ENCODE measurements around the gene NEUROG3.
A peak's percentile ranks its signal among the peaks of the same experiment; 100 is the strongest.

NEUROG3 gene

DNA sequence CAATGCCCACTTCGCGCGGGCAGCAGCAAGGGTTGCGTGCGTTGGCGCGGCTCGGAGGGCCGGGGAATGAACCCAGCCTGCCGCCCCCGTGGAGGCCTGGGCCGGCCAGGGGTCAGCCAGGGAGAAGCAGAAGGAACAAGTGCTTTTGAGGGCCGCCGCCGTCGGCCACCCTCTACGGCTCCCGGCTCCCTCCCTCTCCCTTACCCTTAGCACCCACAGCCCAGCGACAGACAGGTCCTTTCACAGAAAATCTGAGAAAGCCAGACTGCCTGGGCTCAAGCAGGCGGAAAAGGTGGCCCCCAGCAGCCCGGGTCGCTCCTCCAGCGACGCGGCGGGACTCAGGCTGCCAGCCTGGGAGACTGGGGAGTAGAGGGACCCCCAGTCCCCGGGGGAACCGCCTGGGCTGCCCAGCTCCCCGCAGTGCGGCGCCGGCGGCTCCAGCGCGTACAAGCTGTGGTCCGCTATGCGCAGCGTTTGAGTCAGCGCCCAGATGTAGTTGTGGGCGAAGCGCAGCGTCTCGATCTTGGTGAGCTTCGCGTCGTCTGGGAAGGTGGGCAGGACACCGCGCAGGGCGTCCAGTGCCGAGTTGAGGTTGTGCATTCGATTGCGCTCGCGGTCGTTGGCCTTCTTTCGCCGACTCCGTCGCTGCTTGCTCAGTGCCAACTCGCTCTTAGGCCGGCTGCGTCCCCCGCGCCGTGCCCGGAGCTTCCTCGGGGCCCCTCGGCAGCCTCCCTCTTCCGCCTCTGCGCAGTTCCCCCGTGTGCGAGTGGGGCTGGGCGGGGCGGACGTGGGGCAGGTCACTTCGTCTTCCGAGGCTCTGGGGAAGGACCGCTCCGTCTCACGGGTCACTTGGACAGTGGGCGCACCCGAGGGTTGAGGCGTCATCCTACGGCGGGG lies 815 bp downstream of the NEUROG3 start:
- peak; percentile 20 for DNase-seq (ENCODE audit: low read depth)
- TF ChIP-seq, protein P1, sequence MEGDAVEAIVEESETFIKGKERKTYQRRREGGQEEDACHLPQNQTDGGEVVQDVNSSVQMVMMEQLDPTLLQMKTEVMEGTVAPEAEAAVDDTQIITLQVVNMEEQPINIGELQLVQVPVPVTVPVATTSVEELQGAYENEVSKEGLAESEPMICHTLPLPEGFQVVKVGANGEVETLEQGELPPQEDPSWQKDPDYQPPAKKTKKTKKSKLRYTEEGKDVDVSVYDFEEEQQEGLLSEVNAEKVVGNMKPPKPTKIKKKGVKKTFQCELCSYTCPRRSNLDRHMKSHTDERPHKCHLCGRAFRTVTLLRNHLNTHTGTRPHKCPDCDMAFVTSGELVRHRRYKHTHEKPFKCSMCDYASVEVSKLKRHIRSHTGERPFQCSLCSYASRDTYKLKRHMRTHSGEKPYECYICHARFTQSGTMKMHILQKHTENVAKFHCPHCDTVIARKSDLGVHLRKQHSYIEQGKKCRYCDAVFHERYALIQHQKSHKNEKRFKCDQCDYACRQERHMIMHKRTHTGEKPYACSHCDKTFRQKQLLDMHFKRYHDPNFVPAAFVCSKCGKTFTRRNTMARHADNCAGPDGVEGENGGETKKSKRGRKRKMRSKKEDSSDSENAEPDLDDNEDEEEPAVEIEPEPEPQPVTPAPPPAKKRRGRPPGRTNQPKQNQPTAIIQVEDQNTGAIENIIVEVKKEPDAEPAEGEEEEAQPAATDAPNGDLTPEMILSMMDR (conservative IDR thresholded peaks at IDR 0.05; ENCODE audit: control insufficient read depth, insufficient read depth, low read depth, low read length) = no peak
- H3K4me3 ChIP-seq (ENCODE audit: control insufficient read depth, low read depth, low read length) = no peak overlapping the region

DNA sequence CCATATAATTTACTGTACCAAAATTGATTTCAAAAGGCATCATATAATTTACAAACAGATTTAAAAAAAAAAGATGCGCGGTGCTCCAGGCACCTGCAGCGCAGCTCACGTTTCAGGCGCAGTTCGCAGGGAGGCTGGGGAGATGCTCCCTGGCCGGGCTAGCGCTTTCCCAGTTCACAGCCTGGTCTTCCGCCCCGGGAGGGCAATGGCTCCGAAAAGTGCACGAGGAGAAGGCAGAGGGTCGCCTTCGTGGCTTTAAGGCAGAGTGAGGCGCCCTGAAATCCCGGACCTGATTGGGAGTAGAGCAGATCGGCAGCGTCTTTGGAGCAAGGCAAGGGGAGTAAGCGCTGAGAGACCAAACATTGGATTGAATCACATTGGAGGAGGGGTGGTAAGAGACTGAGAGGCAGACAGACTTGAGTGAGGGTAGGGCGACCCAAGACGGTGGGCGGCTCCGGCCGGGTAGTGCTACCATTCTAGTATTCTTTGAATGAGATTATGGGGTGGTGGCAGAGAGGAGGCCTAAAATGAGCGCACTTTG lies 1.5 kb downstream of the NEUROG3 start:
- no peak for DNase-seq (ENCODE audit: low read depth)
- no peak overlapping the region for H3K4me3 ChIP-seq (ENCODE audit: control insufficient read depth, low read depth, low read length)
- TF ChIP-seq, protein P1 (conservative IDR thresholded peaks at IDR 0.05; ENCODE audit: control insufficient read depth, insufficient read depth, low read depth, low read length) = no peak

DNA sequence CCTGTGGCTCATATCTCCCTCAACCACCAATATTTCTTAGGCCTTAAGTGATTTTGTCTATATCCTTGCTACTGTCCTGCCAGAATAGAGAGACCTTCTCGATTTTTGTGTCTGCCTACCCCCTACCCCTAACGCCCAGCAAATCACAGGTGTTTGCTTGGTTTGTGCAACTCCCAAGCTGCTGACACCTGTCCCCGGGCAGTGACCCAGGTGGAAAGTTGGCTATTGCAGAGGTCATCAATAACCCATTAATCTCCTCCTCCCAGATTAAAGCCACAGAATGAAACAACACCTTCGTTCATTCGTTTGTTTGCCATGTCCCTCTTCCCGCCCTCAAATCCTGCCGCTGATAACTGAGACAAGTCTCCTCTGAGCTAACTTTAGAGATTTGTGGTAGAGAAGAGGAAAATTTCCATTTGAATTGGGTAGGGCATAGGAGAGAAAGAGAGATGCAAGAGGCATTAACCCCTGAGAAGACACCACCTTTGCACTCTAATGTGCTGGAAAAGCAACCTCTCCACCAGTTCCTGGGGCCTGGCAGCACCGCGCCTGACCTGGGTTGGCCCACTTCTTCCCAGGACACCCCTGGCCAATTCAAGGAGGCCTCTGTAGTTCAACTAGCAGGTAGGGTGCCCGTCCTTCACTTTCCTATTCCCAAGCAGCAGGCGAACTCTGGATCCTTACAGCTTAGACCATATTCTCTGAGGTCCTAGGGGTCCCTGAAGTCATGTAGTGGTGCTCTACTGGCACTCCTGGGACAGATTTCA lies 3.0 kb downstream of the NEUROG3 start:
- no peak for DNase-seq (ENCODE audit: low read depth)
- H3K4me3 ChIP-seq (ENCODE audit: control insufficient read depth, low read depth, low read length) = no peak overlapping the region
- TF ChIP-seq, protein P1 (conservative IDR thresholded peaks at IDR 0.05; ENCODE audit: control insufficient read depth, insufficient read depth, low read depth, low read length) = no peak

DNA sequence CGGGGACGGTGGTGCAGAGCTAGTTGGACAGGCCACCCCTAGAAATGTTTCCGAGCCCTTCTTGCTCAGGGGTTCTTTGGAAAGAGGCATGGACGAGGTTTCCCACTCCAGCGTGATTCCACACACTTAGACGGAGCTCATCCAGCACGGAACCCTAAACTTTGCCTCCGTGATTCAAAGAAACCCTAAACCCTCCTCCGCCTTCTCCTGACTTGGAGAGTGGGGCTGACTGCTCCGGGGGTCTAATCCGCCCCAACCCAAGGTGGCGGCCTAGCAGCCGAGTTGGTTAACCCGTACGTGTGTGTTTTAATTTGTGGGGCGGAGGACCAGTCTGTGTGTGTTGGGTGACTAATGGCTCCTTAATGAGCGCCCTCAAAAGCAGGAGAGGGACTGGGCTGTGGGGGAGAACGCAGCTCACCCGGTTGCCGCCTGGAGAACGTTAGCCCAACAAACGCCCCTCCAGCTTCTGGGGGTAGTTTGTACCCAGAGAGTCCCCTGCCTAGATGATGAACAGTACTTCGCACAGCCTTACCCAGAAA lies 3.8 kb downstream of the NEUROG3 start:
- H3K4me3 ChIP-seq (ENCODE audit: control insufficient read depth, low read depth, low read length) = no peak overlapping the region
- DNase-seq (ENCODE audit: low read depth) = no peak
- TF ChIP-seq, protein P1 (conservative IDR thresholded peaks at IDR 0.05; ENCODE audit: control insufficient read depth, insufficient read depth, low read depth, low read length) = no peak

DNA sequence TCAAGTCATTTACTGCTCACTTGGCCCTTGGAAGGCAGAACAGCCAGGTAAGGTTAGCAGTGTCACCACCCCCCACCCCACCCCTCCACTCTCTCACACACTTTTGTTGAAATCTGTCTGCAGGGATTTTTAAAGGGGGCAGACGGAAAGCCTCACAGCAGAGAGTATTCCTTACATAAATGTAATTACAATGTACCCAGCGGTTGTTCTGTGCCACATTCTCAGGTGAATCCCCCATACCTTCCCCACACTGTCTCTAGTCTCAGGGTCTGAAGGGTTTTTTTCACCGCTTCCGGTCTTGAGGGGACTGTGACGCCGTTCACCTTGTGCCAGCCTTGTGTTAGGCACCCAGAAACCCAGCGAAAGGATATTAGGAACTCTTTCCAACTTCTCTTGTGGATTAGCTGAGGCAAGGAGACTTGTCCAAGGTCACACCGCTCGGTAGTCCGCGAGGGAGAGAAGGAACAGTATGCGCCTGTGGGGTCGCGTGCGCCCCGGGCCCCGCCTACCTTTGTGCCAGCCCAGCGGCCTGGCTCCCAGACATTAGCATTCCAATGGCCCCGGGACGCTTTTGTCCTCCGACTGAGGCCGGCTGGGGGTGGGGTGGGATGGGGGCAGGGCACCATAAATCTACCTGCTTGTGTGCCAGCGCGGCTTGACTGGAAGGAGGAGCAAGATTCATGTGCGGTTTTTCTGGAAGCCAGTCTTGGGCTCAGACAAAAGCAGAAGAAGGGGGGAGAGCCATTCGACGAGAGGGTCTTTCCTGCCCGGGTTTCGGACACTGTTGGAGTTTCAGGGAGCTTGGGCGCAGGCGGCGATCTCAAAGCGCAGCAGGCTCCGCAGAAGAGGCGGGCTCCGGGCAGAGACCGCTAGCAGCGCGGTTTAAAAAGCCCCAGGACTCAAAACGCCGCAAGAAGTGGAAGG lies 4.5 kb downstream of the NEUROG3 start:
- no peak for DNase-seq (ENCODE audit: low read depth)
- TF ChIP-seq, protein P1 (conservative IDR thresholded peaks at IDR 0.05; ENCODE audit: control insufficient read depth, insufficient read depth, low read depth, low read length) = no peak
- H3K4me3 ChIP-seq (ENCODE audit: control insufficient read depth, low read depth, low read length) = no peak overlapping the region
